HG03066 (cell line): ENCODE results near the gene POP5.
"Not testable (repeated sequence)": the region's sequence is repeated elsewhere in the genome, so short reads cannot be mapped to it uniquely, and the experiment has no call there.

Source experiments
- ATAC-seq: cut with Tn5 transposase; IDR thresholded peaks from one replicate; pipeline ENCODE4 v1.9.1; 2021; ENCODE audit warnings: low read depth; ENCODE audit not compliant: unreplicated experiment

Gene POP5

GRCh38 chr12:120580787-120581723 lies at the start of gene POP5:
Gene POP5 (minus strand): TSS chr12:120581402. CDS start chr12:120581362, 40 bp downstream.
- peak; percentile 94 for ATAC-seq

- no peak for ATAC-seq
Observed at GRCh38 chr12:120630104-120630892, 49.1 kb upstream of the POP5 start.

- ATAC-seq: no peak
Observed at GRCh38 chr12:120628919-120629318, 47.7 kb upstream of the POP5 start.

DNA sequence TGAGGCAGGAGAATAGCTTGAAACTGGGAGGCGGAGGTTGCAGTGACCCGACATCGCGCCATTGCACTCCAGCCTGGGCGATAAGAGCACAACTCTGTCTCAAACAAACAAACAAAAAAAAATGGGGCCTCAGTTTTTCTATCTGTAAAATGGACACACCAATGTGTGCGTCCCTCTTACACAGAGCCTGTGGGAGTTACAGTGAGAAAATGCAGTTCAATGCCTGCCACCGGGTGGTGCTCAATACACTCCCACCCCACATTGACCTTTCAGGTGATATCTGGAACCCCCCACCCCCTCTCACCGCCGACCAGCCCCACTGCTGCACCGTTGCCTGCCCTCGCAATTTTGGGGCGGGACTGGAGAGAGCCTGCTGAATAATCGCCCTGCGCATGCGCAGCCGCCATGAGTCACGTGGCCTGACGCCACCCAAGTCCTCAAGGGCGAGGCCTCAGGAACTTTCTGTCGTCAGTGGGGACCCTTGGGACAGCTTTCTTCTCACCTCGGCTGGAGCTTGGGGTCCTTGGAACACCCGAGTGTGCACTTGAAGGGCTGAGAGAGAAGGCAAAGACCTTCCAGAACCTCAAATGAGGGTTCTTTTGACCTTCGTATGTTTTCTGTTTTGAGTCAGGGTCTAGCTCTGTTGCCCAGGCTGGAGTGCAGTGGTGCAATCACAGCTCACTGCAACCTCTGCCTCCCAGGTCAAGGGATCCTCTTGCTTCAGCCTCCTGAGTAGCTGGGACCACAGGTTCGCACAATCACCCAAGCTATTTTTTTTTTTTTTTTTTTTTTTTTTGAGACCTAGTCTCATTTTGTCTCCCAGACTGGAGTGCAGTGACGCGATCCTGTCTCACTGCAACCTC lies 44.6 kb upstream of the POP5 start:
- no peak for ATAC-seq

- no peak for ATAC-seq
Observed at GRCh38 chr12:120620624-120621023, 39.4 kb upstream of the POP5 start.

- no peak for ATAC-seq
Observed at GRCh38 chr12:120618954-120619615, 37.9 kb upstream of the POP5 start.

DNA sequence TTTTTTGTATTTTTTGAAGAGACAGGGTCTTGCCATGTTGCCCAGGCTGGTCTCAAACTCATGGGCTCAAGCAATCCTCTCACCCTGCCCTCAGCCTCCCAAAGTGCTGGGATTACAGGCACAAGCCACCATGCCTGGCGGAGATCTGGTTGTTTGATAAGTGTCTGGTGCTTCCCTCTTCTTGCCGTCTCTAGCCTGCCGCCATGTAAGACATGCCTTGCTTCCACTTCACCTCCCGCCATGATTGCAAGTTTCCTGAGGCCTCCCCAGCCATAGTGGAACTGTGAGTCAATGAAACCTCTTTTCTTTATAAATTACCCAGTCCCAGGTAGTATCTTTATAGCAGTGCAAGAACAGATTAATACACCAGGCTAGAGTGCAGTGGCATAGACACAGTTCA lies 36.6 kb upstream of the POP5 start:
- ATAC-seq: not testable (repeated sequence)

DNA sequence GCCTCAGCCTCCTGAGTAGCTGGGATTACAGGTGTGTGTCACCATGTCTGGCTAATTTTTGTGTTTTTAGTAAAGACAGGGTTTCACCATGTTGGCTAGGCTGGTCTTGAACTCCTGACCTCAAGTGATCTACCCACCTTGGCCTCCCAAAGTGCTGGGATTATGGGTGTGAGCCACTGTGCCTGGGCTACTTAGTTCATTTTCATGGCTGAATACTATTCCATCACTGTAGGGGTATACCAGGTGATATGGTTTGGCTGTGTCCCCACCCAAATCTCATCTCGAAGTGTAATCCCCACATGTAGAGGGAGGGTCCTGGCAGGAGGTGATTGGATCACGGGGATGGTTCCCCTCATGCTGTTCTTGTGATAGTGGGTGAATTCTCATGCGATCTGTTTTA lies 36.0 kb upstream of the POP5 start:
- ATAC-seq: not testable (repeated sequence)

- no peak for ATAC-seq
Observed at GRCh38 chr12:120614848-120615247, 33.6 kb upstream of the POP5 start.

- not testable (repeated sequence) for ATAC-seq
Observed at GRCh38 chr12:120611534-120611933, 30.3 kb upstream of the POP5 start.

DNA sequence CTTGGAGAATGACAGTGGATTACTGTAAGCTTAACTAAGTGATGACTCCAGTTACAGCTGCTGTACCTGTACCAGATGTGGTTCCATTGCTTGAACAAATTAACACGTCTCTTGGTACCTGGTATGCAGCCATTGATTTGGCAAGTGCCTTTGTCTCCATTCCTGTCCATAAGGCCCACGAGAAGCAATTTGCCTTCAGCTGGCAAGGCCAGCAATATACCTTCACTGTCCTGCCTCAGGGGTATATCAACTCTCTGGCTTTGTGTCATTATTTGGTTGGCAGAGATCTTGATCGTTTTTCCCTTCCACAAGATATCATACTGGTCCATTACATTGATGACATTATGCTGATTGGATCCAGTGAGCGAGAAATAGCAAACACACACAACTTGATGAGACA lies 29.4 kb upstream of the POP5 start:
- no peak for ATAC-seq

DNA sequence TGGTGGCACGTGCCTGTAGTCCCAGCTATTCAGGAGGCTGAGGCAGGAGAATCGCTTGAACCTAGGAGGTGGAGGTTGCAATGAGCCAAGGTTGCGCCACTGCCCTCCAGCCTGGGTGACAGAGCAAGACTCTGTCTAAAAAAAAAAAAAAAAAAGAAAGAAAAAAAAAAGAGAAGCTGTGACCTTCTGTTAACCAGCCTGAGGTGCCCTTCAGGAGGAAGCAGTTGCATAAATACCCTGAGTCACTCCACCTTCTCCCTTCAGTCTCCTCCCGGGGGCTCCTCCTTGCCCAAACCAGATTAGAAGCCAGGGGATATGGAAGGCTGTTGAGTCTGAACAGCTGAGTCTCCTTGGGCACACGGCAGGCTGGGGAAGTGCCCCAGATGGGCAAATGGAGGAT lies 21.2 kb upstream of the POP5 start:
- ATAC-seq: not testable (repeated sequence)

GRCh38 chr12:120599672-120600552 lies 18.7 kb upstream of the POP5 start:
- no peak for ATAC-seq

DNA sequence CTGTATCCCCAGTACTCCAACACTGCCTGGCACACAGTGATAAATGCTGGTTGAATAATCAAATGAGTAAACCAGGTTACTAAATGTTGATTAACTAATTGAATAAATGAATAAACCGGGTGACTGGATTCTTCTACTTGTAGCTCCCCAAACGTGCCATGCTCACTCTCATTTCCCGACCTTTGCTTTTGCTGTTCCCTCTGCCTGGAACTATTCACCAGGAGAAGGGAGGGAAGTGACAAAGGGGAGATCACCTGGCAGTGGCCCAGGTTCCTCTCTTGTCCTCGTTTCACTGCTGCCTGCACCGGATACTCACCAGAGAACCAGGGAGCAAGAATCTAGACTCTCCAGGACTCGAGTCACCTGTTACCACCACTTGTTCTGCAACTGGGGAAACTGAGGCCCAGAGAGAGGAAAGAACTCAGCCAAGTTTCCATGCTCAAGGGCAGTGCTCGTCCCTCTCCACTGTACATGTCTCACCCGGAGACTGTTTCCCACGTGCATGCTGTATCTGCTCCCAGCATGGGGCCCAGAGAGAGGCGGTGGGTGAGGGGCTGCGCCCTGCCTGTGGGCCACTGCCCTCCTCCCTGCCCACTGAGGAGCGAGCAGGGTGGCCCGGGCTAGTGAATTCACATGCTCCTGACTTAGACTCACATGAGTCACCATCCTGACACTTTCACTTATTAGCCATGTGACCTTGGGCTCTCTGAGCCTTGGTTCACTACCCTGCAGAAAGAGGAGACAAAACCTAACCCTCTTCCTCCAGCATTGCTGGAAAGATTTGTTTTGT lies 17.7 kb upstream of the POP5 start:
- ATAC-seq: no peak

DNA sequence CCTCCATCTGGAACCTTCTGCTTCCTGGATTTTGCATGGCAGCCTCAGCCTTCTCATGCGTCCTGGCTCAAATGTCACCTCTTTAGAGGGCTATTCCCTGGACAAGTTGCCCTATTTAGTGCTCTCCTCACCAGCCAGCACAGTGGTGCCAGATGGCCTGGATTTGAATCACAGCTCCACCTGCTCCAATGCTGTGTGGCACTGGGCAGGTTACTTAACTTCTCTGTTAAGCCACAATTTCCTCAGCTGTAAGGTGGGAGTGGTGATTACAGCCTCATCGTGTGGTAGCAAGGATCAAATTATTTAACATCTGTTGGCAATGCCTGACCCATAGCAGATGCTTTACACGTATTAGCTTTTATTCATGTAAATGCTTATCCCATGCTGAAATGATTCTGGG lies 16.7 kb upstream of the POP5 start:
- no peak for ATAC-seq

- ATAC-seq: no peak
Observed at GRCh38 chr12:120596901-120597300, 15.7 kb upstream of the POP5 start.

DNA sequence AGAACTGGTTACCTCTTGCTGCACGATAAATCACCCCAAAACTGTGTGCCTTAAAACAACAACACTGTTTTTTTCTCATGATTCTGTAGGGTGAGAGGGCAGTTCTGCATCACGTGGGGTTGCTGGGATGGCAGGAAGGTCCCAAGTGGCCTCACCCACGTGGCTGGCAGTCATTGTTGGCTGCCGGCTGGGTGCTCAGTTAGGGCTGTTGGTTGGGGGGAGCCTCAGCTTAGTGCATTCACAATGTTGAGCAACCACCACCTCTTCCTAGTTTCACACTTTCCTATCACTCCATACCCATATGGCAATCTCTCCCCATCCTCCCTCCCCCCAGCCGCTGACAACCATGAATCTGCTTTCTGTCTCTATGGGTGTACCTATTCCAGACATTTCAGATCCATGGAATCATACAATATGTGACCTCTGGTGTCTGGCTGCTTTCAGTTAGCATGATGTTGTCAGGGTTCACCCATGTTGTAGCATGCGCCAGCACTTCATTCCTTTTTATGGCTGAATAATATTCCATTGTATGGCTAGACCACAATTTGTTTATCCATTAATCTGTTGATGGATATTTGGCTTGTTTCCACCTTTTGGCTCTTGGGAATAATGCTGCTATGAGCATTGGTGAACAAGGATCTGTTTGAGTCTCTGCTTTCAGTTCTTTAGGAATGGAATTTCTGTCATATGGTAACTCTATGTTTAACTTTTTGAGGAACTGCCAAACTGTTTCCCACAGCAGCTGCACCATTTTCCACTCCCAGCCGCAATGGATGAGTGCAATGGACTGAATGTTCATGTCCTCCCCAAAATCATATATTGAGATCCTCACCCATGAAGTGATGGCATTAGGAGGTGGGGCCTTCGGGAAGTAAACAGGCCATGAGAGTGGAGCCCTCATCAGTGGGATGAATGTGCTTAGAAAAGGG lies 11.2 kb upstream of the POP5 start:
- no peak for ATAC-seq
